ENCODE results near the gene SCAANT1.

SCAANT1 gene

DNA sequence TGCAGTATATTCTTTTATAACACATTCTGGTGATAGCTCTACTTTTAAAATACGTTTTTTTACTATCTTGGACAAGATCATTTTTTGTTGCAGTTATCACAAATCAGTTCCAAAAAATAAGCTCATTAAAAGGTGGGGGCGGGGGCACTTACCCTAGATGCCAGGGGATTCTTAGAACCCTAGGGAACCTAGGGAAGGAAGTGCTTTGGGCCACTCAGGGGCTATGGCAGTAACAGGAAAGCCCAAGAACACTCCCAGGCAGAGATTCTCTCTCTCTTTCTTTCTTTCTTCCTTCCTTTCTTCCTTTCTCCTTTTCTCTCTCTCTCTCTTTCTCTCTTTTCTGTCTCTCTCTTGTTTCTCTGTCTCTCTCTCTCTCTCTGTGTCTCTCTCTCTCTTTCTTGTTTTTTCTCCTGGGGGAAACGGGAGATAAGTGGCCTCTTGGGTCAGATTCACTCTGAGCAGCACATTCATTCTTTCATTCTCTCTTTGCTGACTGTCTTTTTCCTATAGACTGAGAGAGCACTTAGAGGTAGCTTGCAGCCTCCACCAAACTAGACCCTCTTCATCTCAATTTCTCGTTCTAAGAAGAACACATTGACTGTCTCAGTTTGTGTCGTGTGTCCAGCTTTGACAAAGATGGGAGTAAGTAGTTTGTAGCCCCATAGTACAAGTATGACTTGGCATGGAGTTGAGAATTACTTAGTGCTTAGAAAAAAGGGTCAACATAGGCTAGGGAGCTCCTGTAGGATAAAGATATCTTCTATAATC is 16.6 kb downstream of the SCAANT1 start:
- peak overlapping the region in 1 of 2 donors; percentile 5 for H3K27ac ChIP-seq
- H3K36me3 ChIP-seq: peaks cover 0 to 11% (median 4%) of the 10 kb centered on the region in 3 donors
- H3K4me1 ChIP-seq: peaks cover 0 to 42% (median 10%) of the 10 kb centered on the region in 4 donors
- TF ChIP-seq, protein P1, sequence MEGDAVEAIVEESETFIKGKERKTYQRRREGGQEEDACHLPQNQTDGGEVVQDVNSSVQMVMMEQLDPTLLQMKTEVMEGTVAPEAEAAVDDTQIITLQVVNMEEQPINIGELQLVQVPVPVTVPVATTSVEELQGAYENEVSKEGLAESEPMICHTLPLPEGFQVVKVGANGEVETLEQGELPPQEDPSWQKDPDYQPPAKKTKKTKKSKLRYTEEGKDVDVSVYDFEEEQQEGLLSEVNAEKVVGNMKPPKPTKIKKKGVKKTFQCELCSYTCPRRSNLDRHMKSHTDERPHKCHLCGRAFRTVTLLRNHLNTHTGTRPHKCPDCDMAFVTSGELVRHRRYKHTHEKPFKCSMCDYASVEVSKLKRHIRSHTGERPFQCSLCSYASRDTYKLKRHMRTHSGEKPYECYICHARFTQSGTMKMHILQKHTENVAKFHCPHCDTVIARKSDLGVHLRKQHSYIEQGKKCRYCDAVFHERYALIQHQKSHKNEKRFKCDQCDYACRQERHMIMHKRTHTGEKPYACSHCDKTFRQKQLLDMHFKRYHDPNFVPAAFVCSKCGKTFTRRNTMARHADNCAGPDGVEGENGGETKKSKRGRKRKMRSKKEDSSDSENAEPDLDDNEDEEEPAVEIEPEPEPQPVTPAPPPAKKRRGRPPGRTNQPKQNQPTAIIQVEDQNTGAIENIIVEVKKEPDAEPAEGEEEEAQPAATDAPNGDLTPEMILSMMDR (IDR thresholded peaks at IDR 0.05): no peak
- no peaks in the 10 kb centered on the region for H3K27me3 ChIP-seq
- intact Hi-C loops (cut with DNase I; ENCODE audit: low total_unique reads): no loop called here
- no peak for DNase-seq
- H3K9me3 ChIP-seq: no peaks in the 10 kb centered on the region
- no peak overlapping the region for H3K4me3 ChIP-seq

DNA sequence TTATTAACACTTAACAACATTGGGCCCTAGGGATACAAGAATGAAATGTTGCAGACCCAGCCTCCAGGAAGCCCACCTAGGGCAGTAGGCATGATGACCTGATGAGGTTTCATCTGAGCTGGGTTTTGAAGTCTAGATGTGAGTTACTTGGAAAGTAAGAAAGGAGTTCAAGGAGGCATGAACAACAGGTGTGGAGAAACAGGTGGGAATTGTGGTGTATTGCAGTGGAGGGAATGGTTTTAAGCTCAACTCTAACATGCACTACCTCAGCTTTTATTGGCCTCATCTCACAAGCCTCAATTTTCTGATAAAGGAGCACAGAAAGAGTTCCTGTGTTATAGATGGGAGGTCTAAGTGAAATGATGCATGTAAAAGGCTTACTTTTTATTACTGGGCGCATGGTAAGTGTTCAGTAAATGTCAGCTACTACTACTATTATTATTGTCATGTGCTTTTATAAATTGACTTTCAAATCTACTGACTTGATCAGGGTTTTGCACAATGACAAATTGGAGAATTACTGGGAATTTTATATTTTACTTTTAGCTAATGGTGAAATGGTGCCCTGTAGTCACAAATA is 19.3 kb downstream of the SCAANT1 start:
- Histone ChIP-seq H3K36me3 (peaks cover 0 to 4% (median 0%) of the 10 kb centered on the region in 3 donors), H3K9me3 (no peaks in the 10 kb centered on the region), H3K4me1 (peaks cover 0 to 42% (median 10%) of the 10 kb centered on the region in 4 donors), H3K4me3 (no peak overlapping the region), H3K27ac (no peak overlapping the region), H3K27me3 (no peaks in the 10 kb centered on the region)
- DNase-seq: no peak
- TF ChIP-seq, protein P1 (IDR thresholded peaks at IDR 0.05): no peak
- intact Hi-C loops (cut with DNase I; ENCODE audit: low total_unique reads): no loop called here

DNA sequence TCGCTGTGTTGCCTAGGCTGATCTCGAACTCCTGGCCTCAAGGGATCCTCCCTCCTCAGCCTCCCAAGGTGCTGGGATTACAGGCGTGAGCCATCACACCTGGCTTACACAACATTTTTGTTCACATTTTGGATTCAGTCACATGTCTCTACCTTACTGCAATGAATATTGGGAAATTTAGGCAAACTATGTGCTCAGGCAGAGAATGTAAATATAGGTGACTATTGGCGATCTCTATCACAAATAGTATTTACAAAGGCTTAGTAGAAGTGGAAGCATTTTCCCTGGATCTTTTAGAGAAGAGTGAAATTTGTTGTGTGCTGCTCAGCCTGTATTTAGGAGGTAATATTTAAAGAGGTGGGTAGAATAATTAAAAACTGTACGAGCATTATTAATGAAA is 20.7 kb downstream of the SCAANT1 start:
- Histone ChIP-seq H3K36me3 (peaks cover 0 to 4% (median 0%) of the 10 kb centered on the region in 3 donors), H3K27me3 (no peaks in the 10 kb centered on the region), H3K4me1 (peaks cover 0 to 42% (median 13%) of the 10 kb centered on the region in 4 donors), H3K27ac (no peak overlapping the region), H3K9me3 (no peaks in the 10 kb centered on the region), H3K4me3 (no peak overlapping the region)
- TF ChIP-seq, protein P1 (IDR thresholded peaks at IDR 0.05): no peak
- intact Hi-C loops (cut with DNase I; ENCODE audit: low total_unique reads): no loop called here
- DNase-seq: no peak

DNA sequence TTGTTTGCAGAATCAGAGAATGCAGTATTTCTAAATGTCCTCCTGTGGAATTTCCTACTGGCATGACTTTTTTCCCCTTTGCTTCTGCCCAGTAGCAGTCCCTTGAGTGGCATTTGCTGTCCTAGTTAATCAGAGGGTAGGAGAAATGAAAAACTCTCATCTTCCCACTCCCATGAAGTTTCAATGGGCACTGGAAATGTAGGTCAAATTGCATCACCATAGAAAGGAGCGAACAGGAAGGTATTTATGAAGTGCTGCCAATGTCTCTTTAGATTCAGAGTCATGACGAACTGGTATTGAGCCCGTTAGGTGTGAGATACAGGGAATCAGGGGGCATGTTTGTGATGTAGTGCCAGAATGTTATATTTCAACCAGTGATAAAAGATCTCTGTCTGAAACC is 25.3 kb downstream of the SCAANT1 start:
- Histone ChIP-seq H3K9me3 (no peaks in the 10 kb centered on the region), H3K4me1 (peaks cover 0 to 15% (median 9%) of the 10 kb centered on the region in 4 donors), H3K27me3 (no peaks in the 10 kb centered on the region), H3K4me3 (no peak overlapping the region), H3K36me3 (peaks cover 0 to 3% (median 0%) of the 10 kb centered on the region in 3 donors), H3K27ac (no peak overlapping the region)
- intact Hi-C loops (cut with DNase I; ENCODE audit: low total_unique reads): no loop called here
- TF ChIP-seq, protein P1 (IDR thresholded peaks at IDR 0.05): no peak
- DNase-seq: no peak

DNA sequence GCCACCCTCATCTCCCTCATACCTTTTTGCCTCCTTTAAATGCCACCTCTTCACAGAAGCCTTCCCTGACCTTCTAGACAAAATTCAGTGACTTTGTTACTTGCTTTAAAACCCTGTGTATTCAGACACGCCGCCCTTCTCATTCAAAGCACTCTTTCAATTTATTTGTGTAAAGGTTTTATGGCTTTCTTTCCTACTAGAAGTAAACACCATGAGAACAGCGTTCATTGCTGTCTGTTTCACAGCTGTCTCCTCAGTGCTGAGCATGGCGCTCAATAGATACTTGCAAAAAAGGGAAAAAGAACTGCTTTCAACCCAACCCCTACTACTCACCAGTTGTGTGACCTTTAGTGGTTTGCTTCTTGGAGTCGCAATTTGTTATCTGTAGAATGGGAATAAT is 31.5 kb downstream of the SCAANT1 start:
- H3K9me3 ChIP-seq: no peaks in the 10 kb centered on the region
- H3K4me3 ChIP-seq: no peak overlapping the region
- no peaks in the 10 kb centered on the region for H3K27me3 ChIP-seq
- intact Hi-C loops (cut with DNase I; ENCODE audit: low total_unique reads): no loop called here
- H3K36me3 ChIP-seq: no peaks in the 10 kb centered on the region
- H3K4me1 ChIP-seq: peaks cover 0 to 28% (median 11%) of the 10 kb centered on the region in 4 donors
- TF ChIP-seq, protein P1 (IDR thresholded peaks at IDR 0.05): no peak
- no peak for DNase-seq
- H3K27ac ChIP-seq: no peak overlapping the region

Measured in tibial artery (tissue), 4 donors.